Panc1 (cell line): ENCODE data around the gene INMT. TPM values are rescaled to one million over a fixed set of nuclear protein-coding genes. Genes with fewer than 3 reads are reported as not detected.

ENCODE experiments used
- ATAC-seq: fragments of 200-7000 bp; cut with Tn5 transposase; 2 replicates; pipeline ENCODE4 v1.9.1; 2020; ENCODE audit warnings: mild to moderate bottlenecking, moderate library complexity
- BruUV-seq: library from RNA; stranded (reverse); fragments of 400-500 nt; replicated peaks from 2 replicates; lab custom pipeline; 2021; lab: Mats Ljungman, UMichigan
- CTCF ChIA-PET: fragments of 300-600 bp; sonication (Branson Sonifier 250); formaldehyde crosslinking; loops from one replicate; lab custom pipeline; 2022; ENCODE audit warnings: antibody characterized with exemption; lab: Charles Lee
- POLR2A ChIA-PET: fragments of 300-600 bp; sonication (Branson Sonifier 250); formaldehyde crosslinking; loops from one replicate; lab custom pipeline; 2022; ENCODE audit warnings: antibody characterized with exemption; lab: Charles Lee
- DNase-seq: peaks from one replicate; pipeline ENCODE4 v3.0.0-alpha.2; 2010; ENCODE audit warnings: low read depth, low spot score
- H3K27ac ChIP-seq: 2 replicates; pipeline ENCODE4 v1.5.1; 2011; ENCODE audit warnings: mild to moderate bottlenecking, low read length, inconsistent platforms
- H3K27me3 ChIP-seq: fragments of 200-500 bp; sonication (Bioruptor generic); 2 replicates; pipeline ENCODE4 v1.6.0; 2014; ENCODE audit warnings: low read length, inconsistent platforms; ENCODE audit not compliant: control insufficient read depth, insufficient read depth
- H3K36me3 ChIP-seq: fragments of 200-500 bp; sonication (Bioruptor generic); 2 replicates; pipeline ENCODE4 v1.5.1; 2014; ENCODE audit warnings: inconsistent platforms, mild to moderate bottlenecking, low read length, moderate library complexity; ENCODE audit not compliant: control insufficient read depth, insufficient read depth
- H3K4me1 ChIP-seq: 2 replicates; pipeline ENCODE4 v1.5.1; 2011; ENCODE audit warnings: inconsistent platforms, mild to moderate bottlenecking, low read length, moderate library complexity; ENCODE audit not compliant: control insufficient read depth, insufficient read depth
- H3K4me3 ChIP-seq, 2 experiments: 2 replicates each; pipeline ENCODE4 v1.5.1; 2011 to 2012; ENCODE audit warnings: low read depth in 2 of 2, low read length in 2 of 2, mild to moderate bottlenecking in 2 of 2, inconsistent platforms in 1 of 2, moderate library complexity in 1 of 2
- H3K9me3 ChIP-seq: fragments of 200-500 bp; sonication (Bioruptor generic); 2 replicates; pipeline ENCODE4 v1.5.1; 2014; ENCODE audit warnings: low read depth, mild to moderate bottlenecking, inconsistent platforms, low read length, moderate library complexity; ENCODE audit not compliant: control insufficient read depth, insufficient read depth
- POLR2AphosphoS5 ChIP-seq: IDR thresholded peaks from 2 replicates; pipeline ENCODE4 v1.6.1; 2012; ENCODE audit warnings: mild to moderate bottlenecking, low read depth, low read length, moderate library complexity
- SIN3A ChIP-seq: IDR thresholded peaks from 2 replicates; pipeline ENCODE4 v1.6.1; 2012; ENCODE audit warnings: low read depth, mild to moderate bottlenecking, low read length, moderate library complexity, borderline replicate concordance; ENCODE audit not compliant: insufficient read depth
- TCF7L2 ChIP-seq: IDR thresholded peaks from 2 replicates; pipeline ENCODE4 v1.6.1; 2011; ENCODE audit warnings: mild to moderate bottlenecking, low read depth, low read length, inconsistent platforms
- in situ Hi-C: cut with HindIII; loops from 2 replicates; pipeline ENCODE4 v1.10.0; 2016; ENCODE audit warnings: low sequenced_read_pairs, low pct_unique_long_range_greater_than_20kb
- intact Hi-C: fragments of 100-400 bp; cut with micrococcal nuclease; formaldehyde crosslinking; loops from one replicate; pipeline ENCODE4 v1.10.0; 2022; ENCODE audit not compliant: unreplicated experiment
- total RNA-seq: library from RNA; stranded (reverse); gene quantifications from one replicate; pipeline ENCODE4 v1.2.1, GENCODE V29; 2021; ENCODE audit not compliant: unreplicated experiment
- TF ChIP-seq, protein P1 (sequence below), 2 experiments: IDR thresholded peaks; 2 replicates each; pipeline ENCODE4 v1.6.1; 2011 to 2012; ENCODE audit warnings: low read depth in 2 of 2, control low read depth in 1 of 2, low read length in 1 of 2, mild to moderate bottlenecking in 1 of 2, moderate library complexity in 1 of 2; ENCODE audit not compliant: insufficient read depth in 1 of 2
- TF ChIP-seq, protein P2 (sequence below): fragments of 450-650 bp; IDR thresholded peaks from 2 replicates; pipeline ENCODE4 v1.5.1; 2017; ENCODE audit warnings: mild to moderate bottlenecking

Gene INMT
- total RNA-seq, 1 experiment from 2014 or later: 0.13 TPM

- Histone ChIP-seq H3K27me3 (no peaks in the 10 kb centered on the region), H3K27ac (no peak overlapping the region), H3K36me3 (no peaks in the 10 kb centered on the region), H3K4me3 (no peak overlapping the region), H3K9me3 (no peaks in the 10 kb centered on the region), H3K4me1 (no peaks in the 10 kb centered on the region)
- BruUV-seq: no TSS peak
- in situ Hi-C loops (no loop called here), intact Hi-C loops (loop anchor here (5.0 kb wide), 1 partner anchor 116 kb away; no protein-coding TSS in a partner anchor)
- ATAC-seq (no peak), DNase-seq (no peak)
- ChIA-PET CTCF (no interaction called here), POLR2A (no interaction called here)
- TF ChIP-seq, protein P1, sequence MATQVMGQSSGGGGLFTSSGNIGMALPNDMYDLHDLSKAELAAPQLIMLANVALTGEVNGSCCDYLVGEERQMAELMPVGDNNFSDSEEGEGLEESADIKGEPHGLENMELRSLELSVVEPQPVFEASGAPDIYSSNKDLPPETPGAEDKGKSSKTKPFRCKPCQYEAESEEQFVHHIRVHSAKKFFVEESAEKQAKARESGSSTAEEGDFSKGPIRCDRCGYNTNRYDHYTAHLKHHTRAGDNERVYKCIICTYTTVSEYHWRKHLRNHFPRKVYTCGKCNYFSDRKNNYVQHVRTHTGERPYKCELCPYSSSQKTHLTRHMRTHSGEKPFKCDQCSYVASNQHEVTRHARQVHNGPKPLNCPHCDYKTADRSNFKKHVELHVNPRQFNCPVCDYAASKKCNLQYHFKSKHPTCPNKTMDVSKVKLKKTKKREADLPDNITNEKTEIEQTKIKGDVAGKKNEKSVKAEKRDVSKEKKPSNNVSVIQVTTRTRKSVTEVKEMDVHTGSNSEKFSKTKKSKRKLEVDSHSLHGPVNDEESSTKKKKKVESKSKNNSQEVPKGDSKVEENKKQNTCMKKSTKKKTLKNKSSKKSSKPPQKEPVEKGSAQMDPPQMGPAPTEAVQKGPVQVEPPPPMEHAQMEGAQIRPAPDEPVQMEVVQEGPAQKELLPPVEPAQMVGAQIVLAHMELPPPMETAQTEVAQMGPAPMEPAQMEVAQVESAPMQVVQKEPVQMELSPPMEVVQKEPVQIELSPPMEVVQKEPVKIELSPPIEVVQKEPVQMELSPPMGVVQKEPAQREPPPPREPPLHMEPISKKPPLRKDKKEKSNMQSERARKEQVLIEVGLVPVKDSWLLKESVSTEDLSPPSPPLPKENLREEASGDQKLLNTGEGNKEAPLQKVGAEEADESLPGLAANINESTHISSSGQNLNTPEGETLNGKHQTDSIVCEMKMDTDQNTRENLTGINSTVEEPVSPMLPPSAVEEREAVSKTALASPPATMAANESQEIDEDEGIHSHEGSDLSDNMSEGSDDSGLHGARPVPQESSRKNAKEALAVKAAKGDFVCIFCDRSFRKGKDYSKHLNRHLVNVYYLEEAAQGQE (IDR thresholded peaks at IDR 0.05; ENCODE audit: insufficient read depth in 1 of 2, low read depth in 2 of 2, low read length in 1 of 2): no peak
- TF ChIP-seq POLR2AphosphoS5: no peak
- TF ChIP-seq, protein P2, sequence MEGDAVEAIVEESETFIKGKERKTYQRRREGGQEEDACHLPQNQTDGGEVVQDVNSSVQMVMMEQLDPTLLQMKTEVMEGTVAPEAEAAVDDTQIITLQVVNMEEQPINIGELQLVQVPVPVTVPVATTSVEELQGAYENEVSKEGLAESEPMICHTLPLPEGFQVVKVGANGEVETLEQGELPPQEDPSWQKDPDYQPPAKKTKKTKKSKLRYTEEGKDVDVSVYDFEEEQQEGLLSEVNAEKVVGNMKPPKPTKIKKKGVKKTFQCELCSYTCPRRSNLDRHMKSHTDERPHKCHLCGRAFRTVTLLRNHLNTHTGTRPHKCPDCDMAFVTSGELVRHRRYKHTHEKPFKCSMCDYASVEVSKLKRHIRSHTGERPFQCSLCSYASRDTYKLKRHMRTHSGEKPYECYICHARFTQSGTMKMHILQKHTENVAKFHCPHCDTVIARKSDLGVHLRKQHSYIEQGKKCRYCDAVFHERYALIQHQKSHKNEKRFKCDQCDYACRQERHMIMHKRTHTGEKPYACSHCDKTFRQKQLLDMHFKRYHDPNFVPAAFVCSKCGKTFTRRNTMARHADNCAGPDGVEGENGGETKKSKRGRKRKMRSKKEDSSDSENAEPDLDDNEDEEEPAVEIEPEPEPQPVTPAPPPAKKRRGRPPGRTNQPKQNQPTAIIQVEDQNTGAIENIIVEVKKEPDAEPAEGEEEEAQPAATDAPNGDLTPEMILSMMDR: peak; percentile 57
Measured at GRCh38 chr7:30743371-30744074, 8.4 kb upstream of the INMT start.

GRCh38 chr7:30744075-30744417, 7.9 kb upstream of the INMT start:
- intact Hi-C loops (loop anchor here (5.0 kb wide), 1 partner anchor 117 kb away; no protein-coding TSS in a partner anchor), in situ Hi-C loops (no loop called here)
- H3K4me1 ChIP-seq: no peaks in the 10 kb centered on the region
- ATAC-seq (no peak), DNase-seq (no peak)
- no peaks in the 10 kb centered on the region for H3K9me3 ChIP-seq
- H3K4me3 ChIP-seq: no peak overlapping the region
- peaks cover 1% of the 10 kb centered on the region; the same call in 1 of the 2 replicates for H3K27me3 ChIP-seq
- no peak overlapping the region for H3K27ac ChIP-seq
- POLR2A ChIA-PET: no interaction called here
- no peaks in the 10 kb centered on the region for H3K36me3 ChIP-seq
- CTCF ChIA-PET: no interaction called here
- TF ChIP-seq, protein P1 (IDR thresholded peaks at IDR 0.05; ENCODE audit: insufficient read depth in 1 of 2, low read depth in 2 of 2, low read length in 1 of 2): no peak
- TF ChIP-seq, protein P2: no peak
- no peak for TF ChIP-seq POLR2AphosphoS5
- no peak for TF ChIP-seq SIN3A
- no peak for TF ChIP-seq TCF7L2
- no TSS peak for BruUV-seq
